Measurements from ENCODE around the gene RXFP2.

RXFP2 gene

GRCh38 chr13:31807090-31807541 is 67.8 kb downstream of the RXFP2 start:
- peaks cover 13% of the 10 kb centered on the region for H3K4me1 ChIP-seq (ENCODE audit: low read length)
- no peaks in the 10 kb centered on the region for H3K79me2 ChIP-seq (ENCODE audit: low read length)
- H3K4me3 ChIP-seq (ENCODE audit: low read length), result no peak overlapping the region
- no peaks in the 10 kb centered on the region for H3K36me3 ChIP-seq (replicated peaks; ENCODE audit: low read depth, low read length)
- no peaks in the 10 kb centered on the region for H4K20me1 ChIP-seq (ENCODE audit: insufficient read depth, low read length)
- TF ChIP-seq CTCF (IDR thresholded peaks at IDR 0.05; ENCODE audit: low read depth, low read length) (no peak), EZH2phosphoT487 (IDR thresholded peaks at IDR 0.05; ENCODE audit: low read depth) (no peak)
- no peak overlapping the region for H3K9ac ChIP-seq (ENCODE audit: low read length)
- H3K27ac ChIP-seq (ENCODE audit: low read length), result no peak overlapping the region
- H3K9me3 ChIP-seq (ENCODE audit: insufficient read depth, low read length), result 0 out of 2 replicates have a peak, but pooled peaks cover 3% of the 10 kb centered on the region
- no peak overlapping the region for H2AFZ ChIP-seq (ENCODE audit: low read depth, low read length)
- H3K4me2 ChIP-seq (ENCODE audit: low read length), result no peak overlapping the region
- H3K27me3 ChIP-seq (ENCODE audit: low read depth, low read length), result no peaks in the 10 kb centered on the region

GRCh38 chr13:31814536-31814935 is 75.2 kb downstream of the RXFP2 start:
- Histone ChIP-seq H3K4me2 (ENCODE audit: low read length) (no peak overlapping the region), H3K36me3 (replicated peaks; ENCODE audit: low read depth, low read length) (peaks cover 4% of the 10 kb centered on the region), H3K79me2 (ENCODE audit: low read length) (no peaks in the 10 kb centered on the region), H4K20me1 (ENCODE audit: insufficient read depth, low read length) (no peaks in the 10 kb centered on the region), H3K4me1 (ENCODE audit: low read length) (no peaks in the 10 kb centered on the region), H3K9ac (ENCODE audit: low read length) (no peak overlapping the region), H2AFZ (ENCODE audit: low read depth, low read length) (no peak overlapping the region), H3K9me3 (ENCODE audit: insufficient read depth, low read length) (peaks cover 11% of the 10 kb centered on the region; the same call in 1 of the 2 replicates), H3K4me3 (ENCODE audit: low read length) (no peak overlapping the region), H3K27me3 (ENCODE audit: low read depth, low read length) (no peaks in the 10 kb centered on the region), H3K27ac (ENCODE audit: low read length) (no peak overlapping the region)
- TF ChIP-seq EZH2phosphoT487 (IDR thresholded peaks at IDR 0.05; ENCODE audit: low read depth) (no peak), CTCF (IDR thresholded peaks at IDR 0.05; ENCODE audit: low read depth, low read length) (no peak)

- H3K79me2 ChIP-seq (ENCODE audit: low read length), result no peaks in the 10 kb centered on the region
- H3K4me2 ChIP-seq (ENCODE audit: low read length), result no peak overlapping the region
- H4K20me1 ChIP-seq (ENCODE audit: insufficient read depth, low read length), result no peaks in the 10 kb centered on the region
- no peak for TF ChIP-seq EZH2phosphoT487 (IDR thresholded peaks at IDR 0.05; ENCODE audit: low read depth)
- no peak for TF ChIP-seq CTCF (IDR thresholded peaks at IDR 0.05; ENCODE audit: low read depth, low read length)
- no peaks in the 10 kb centered on the region for H3K27me3 ChIP-seq (ENCODE audit: low read depth, low read length)
- H3K4me1 ChIP-seq (ENCODE audit: low read length), result no peaks in the 10 kb centered on the region
- H2AFZ ChIP-seq (ENCODE audit: low read depth, low read length), result no peak overlapping the region
- H3K9me3 ChIP-seq (ENCODE audit: insufficient read depth, low read length), result peaks cover 11% of the 10 kb centered on the region; the same call in 1 of the 2 replicates
- H3K4me3 ChIP-seq (ENCODE audit: low read length), result no peak overlapping the region
- H3K9ac ChIP-seq (ENCODE audit: low read length), result no peak overlapping the region
- no peak overlapping the region for H3K27ac ChIP-seq (ENCODE audit: low read length)
- peaks cover 4% of the 10 kb centered on the region for H3K36me3 ChIP-seq (replicated peaks; ENCODE audit: low read depth, low read length)
Observed at GRCh38 chr13:31815361-31816144, 76.2 kb downstream of the RXFP2 start.

- Histone ChIP-seq H3K4me2 (ENCODE audit: low read length) (no peak overlapping the region), H3K9me3 (ENCODE audit: insufficient read depth, low read length) (peaks cover 8% of the 10 kb centered on the region; the same call in 1 of the 2 replicates), H4K20me1 (ENCODE audit: insufficient read depth, low read length) (no peaks in the 10 kb centered on the region), H3K27ac (ENCODE audit: low read length) (no peak overlapping the region), H3K79me2 (ENCODE audit: low read length) (no peaks in the 10 kb centered on the region), H2AFZ (ENCODE audit: low read depth, low read length) (no peak overlapping the region), H3K4me1 (ENCODE audit: low read length) (no peaks in the 10 kb centered on the region), H3K27me3 (ENCODE audit: low read depth, low read length) (no peaks in the 10 kb centered on the region), H3K4me3 (ENCODE audit: low read length) (no peak overlapping the region), H3K36me3 (replicated peaks; ENCODE audit: low read depth, low read length) (peaks cover 4% of the 10 kb centered on the region), H3K9ac (ENCODE audit: low read length) (no peak overlapping the region)
- TF ChIP-seq EZH2phosphoT487 (IDR thresholded peaks at IDR 0.05; ENCODE audit: low read depth) (no peak), CTCF (IDR thresholded peaks at IDR 0.05; ENCODE audit: low read depth, low read length) (no peak)
Observed at GRCh38 chr13:31818236-31818635, 78.9 kb downstream of the RXFP2 start.

Data from OCI-LY3 (cell line).